Mesendoderm (in vitro differentiated cells): ENCODE data around the gene ELP4.

ENCODE experiments used
- DNase-seq: peaks from one replicate; pipeline ENCODE4 v3.0.0; 2013
- H2AK5ac ChIP-seq: 2 replicates; pipeline ENCODE4 v1.6.1; 2013; ENCODE audit warnings: low read length, inconsistent platforms
- H2BK120ac ChIP-seq: 2 replicates; pipeline ENCODE4 v1.6.1; 2013; ENCODE audit warnings: low read depth, mild to moderate bottlenecking, low read length, moderate library complexity, mixed read lengths
- H2BK15ac ChIP-seq: replicated peaks from 2 replicates; pipeline ENCODE4 v1.6.1; 2013; ENCODE audit warnings: low read depth, mild to moderate bottlenecking, moderate library complexity
- H2BK5ac ChIP-seq: 2 replicates; pipeline ENCODE4 v1.6.1; 2013; ENCODE audit warnings: low read length, inconsistent platforms
- H3K18ac ChIP-seq: 2 replicates; pipeline ENCODE4 v1.6.1; 2013; ENCODE audit warnings: mild to moderate bottlenecking, low read length, mixed read lengths
- H3K23ac ChIP-seq: one replicate; pipeline ENCODE4 v1.6.1; 2013; ENCODE audit warnings: low read length
- H3K27ac ChIP-seq: 2 replicates; pipeline ENCODE4 v1.5.1; 2013; ENCODE audit warnings: low read depth, mild to moderate bottlenecking, inconsistent platforms, low read length, moderate library complexity
- H3K27me3 ChIP-seq: 2 replicates; pipeline ENCODE4 v1.6.1; 2013; ENCODE audit warnings: low read length, control low read depth, mild to moderate bottlenecking, inconsistent platforms; ENCODE audit not compliant: insufficient read depth, poor library complexity
- H3K36me3 ChIP-seq: 2 replicates; pipeline ENCODE4 v1.6.1; 2013; ENCODE audit warnings: low read length, inconsistent platforms; ENCODE audit not compliant: control insufficient read depth, insufficient read depth
- H3K4ac ChIP-seq: one replicate; pipeline ENCODE4 v1.6.1; 2013; ENCODE audit warnings: low read depth, mild to moderate bottlenecking, low read length, moderate library complexity
- H3K4me1 ChIP-seq: 2 replicates; pipeline ENCODE4 v1.6.1; 2013; ENCODE audit warnings: low read depth, low read length, inconsistent platforms; ENCODE audit not compliant: control insufficient read depth
- H3K4me2 ChIP-seq: 2 replicates; pipeline ENCODE4 v1.6.1; 2013; ENCODE audit warnings: low read length
- H3K4me3 ChIP-seq: 2 replicates; pipeline ENCODE4 v1.5.1; 2013; ENCODE audit warnings: mild to moderate bottlenecking, low read length
- H3K56ac ChIP-seq: one replicate; pipeline ENCODE4 v1.6.1; 2013; ENCODE audit warnings: low read length
- H3K79me1 ChIP-seq: 2 replicates; pipeline ENCODE4 v1.6.1; 2013; ENCODE audit warnings: low read length, inconsistent platforms
- H3K79me2 ChIP-seq: 2 replicates; pipeline ENCODE4 v1.6.1; 2013; ENCODE audit warnings: mild to moderate bottlenecking, low read length; ENCODE audit not compliant: control insufficient read depth, insufficient read depth
- H3K9ac ChIP-seq: 2 replicates; pipeline ENCODE4 v1.6.1; 2013; ENCODE audit warnings: low read length, inconsistent platforms
- H4K5ac ChIP-seq: one replicate; pipeline ENCODE4 v1.6.1; 2013; ENCODE audit warnings: low read length
- H4K8ac ChIP-seq: one replicate; pipeline ENCODE4 v1.6.1; 2013; ENCODE audit warnings: low read depth, mild to moderate bottlenecking, control low read depth, low read length, moderate library complexity
- WGBS: extraction: QIAGEN DNeasy Blood & Tissue Kit; methylation state at CpG from one replicate; pipeline ENCODE4 v1.1.7; 2013; ENCODE audit warnings: low lambda C conversion rate, missing lambda C conversion rate; ENCODE audit not compliant: insufficient coverage; ENCODE audit errors: extremely low coverage; 5-methylcytosine and 5-hydroxymethylcytosine counted together

The ELP4 gene

GRCh38 chr11:31825838-31826484, 316.4 kb downstream of the ELP4 start:
- Histone ChIP-seq H3K36me3 (no peaks in the 10 kb centered on the region), H3K79me2 (no peaks in the 10 kb centered on the region), H3K23ac (no peak overlapping the region), H3K56ac (no peak overlapping the region), H2BK15ac (no peak overlapping the region), H3K18ac (no peak overlapping the region), H3K4ac (no peak overlapping the region), H3K27me3 (peaks cover 63% of the 10 kb centered on the region), H4K8ac (no peak overlapping the region), H3K4me1 (peaks cover 2% of the 10 kb centered on the region), H3K79me1 (no peaks in the 10 kb centered on the region), H2BK5ac (no peak overlapping the region), H3K27ac (no peak overlapping the region), H4K5ac (no peak overlapping the region), H3K9ac (no peak overlapping the region), H2BK120ac (no peak overlapping the region), H3K4me3 (no peak overlapping the region), H2AK5ac (no peak overlapping the region), H3K4me2 (no peak overlapping the region)
- no CpG with 5 or more reads among the region's 37 CpGs for WGBS
- peak; percentile 22 for DNase-seq

GRCh38 chr11:31826536-31827438, 317.2 kb downstream of the ELP4 start:
- H3K4me1 ChIP-seq: peaks cover 2% of the 10 kb centered on the region
- peak overlapping the region; percentile 21 for H3K9ac ChIP-seq
- no CpG with 5 or more reads among the region's 55 CpGs for WGBS
- no peaks in the 10 kb centered on the region for H3K79me2 ChIP-seq
- no peak overlapping the region for H3K4ac ChIP-seq
- H4K8ac ChIP-seq: no peak overlapping the region
- H3K27ac ChIP-seq: no peak overlapping the region
- peaks cover 61% of the 10 kb centered on the region for H3K27me3 ChIP-seq
- no peaks in the 10 kb centered on the region for H3K79me1 ChIP-seq
- H3K4me2 ChIP-seq: peak overlapping the region; percentile 39
- H2AK5ac ChIP-seq: no peak overlapping the region
- no peak overlapping the region for H3K4me3 ChIP-seq
- no peaks in the 10 kb centered on the region for H3K36me3 ChIP-seq
- peak; percentile 45 for DNase-seq
- no peak overlapping the region for H4K5ac ChIP-seq
- no peak overlapping the region for H2BK120ac ChIP-seq
- no peak overlapping the region for H3K23ac ChIP-seq
- H3K56ac ChIP-seq: peak overlapping the region; percentile 43
- peak overlapping the region; percentile 43 for H3K18ac ChIP-seq
- H2BK15ac ChIP-seq: no peak overlapping the region
- H2BK5ac ChIP-seq: no peak overlapping the region

- H3K18ac ChIP-seq: no peak overlapping the region
- no peak overlapping the region for H2BK120ac ChIP-seq
- no peak overlapping the region for H3K23ac ChIP-seq
- no peaks in the 10 kb centered on the region for H3K79me1 ChIP-seq
- H3K4ac ChIP-seq: no peak overlapping the region
- peaks cover 2% of the 10 kb centered on the region for H3K4me1 ChIP-seq
- no peak overlapping the region for H3K56ac ChIP-seq
- no peak overlapping the region for H3K4me2 ChIP-seq
- no peaks in the 10 kb centered on the region for H3K79me2 ChIP-seq
- no peak overlapping the region for H4K8ac ChIP-seq
- H2BK5ac ChIP-seq: no peak overlapping the region
- no peak overlapping the region for H4K5ac ChIP-seq
- no CpG with 5 or more reads among the region's 18 CpGs for WGBS
- H3K4me3 ChIP-seq: no peak overlapping the region
- no peak overlapping the region for H2AK5ac ChIP-seq
- no peak overlapping the region for H2BK15ac ChIP-seq
- H3K27me3 ChIP-seq: peaks cover 54% of the 10 kb centered on the region
- H3K9ac ChIP-seq: no peak overlapping the region
- H3K36me3 ChIP-seq: no peaks in the 10 kb centered on the region
- DNase-seq: peak; percentile 24
- no peak overlapping the region for H3K27ac ChIP-seq
Observed at GRCh38 chr11:31827455-31828206, 318.1 kb downstream of the ELP4 start.

GRCh38 chr11:31828217-31828616, 318.6 kb downstream of the ELP4 start:
- no peak overlapping the region for H2AK5ac ChIP-seq
- no peak for DNase-seq
- no peak overlapping the region for H3K4me3 ChIP-seq
- WGBS: no CpG with 5 or more reads among the region's 7 CpGs
- H3K79me1 ChIP-seq: no peaks in the 10 kb centered on the region
- peaks cover 48% of the 10 kb centered on the region for H3K27me3 ChIP-seq
- H2BK15ac ChIP-seq: no peak overlapping the region
- no peak overlapping the region for H2BK5ac ChIP-seq
- H3K36me3 ChIP-seq: no peaks in the 10 kb centered on the region
- H3K4ac ChIP-seq: no peak overlapping the region
- no peak overlapping the region for H3K9ac ChIP-seq
- H3K27ac ChIP-seq: no peak overlapping the region
- no peak overlapping the region for H3K56ac ChIP-seq
- H2BK120ac ChIP-seq: no peak overlapping the region
- peaks cover 2% of the 10 kb centered on the region for H3K4me1 ChIP-seq
- no peak overlapping the region for H3K4me2 ChIP-seq
- no peak overlapping the region for H4K8ac ChIP-seq
- H4K5ac ChIP-seq: no peak overlapping the region
- H3K79me2 ChIP-seq: no peaks in the 10 kb centered on the region
- H3K23ac ChIP-seq: no peak overlapping the region
- no peak overlapping the region for H3K18ac ChIP-seq

GRCh38 chr11:31830406-31830805, 320.8 kb downstream of the ELP4 start:
- Histone ChIP-seq H3K4ac (no peak overlapping the region), H3K9ac (no peak overlapping the region), H3K4me2 (no peak overlapping the region), H2AK5ac (no peak overlapping the region), H2BK5ac (no peak overlapping the region), H3K18ac (no peak overlapping the region), H3K79me1 (no peaks in the 10 kb centered on the region), H3K27me3 (peaks cover 28% of the 10 kb centered on the region), H2BK120ac (no peak overlapping the region), H3K36me3 (no peaks in the 10 kb centered on the region), H3K4me1 (peaks cover 2% of the 10 kb centered on the region), H3K79me2 (no peaks in the 10 kb centered on the region), H3K4me3 (no peak overlapping the region), H4K5ac (no peak overlapping the region), H2BK15ac (no peak overlapping the region), H3K27ac (no peak overlapping the region), H4K8ac (no peak overlapping the region), H3K23ac (no peak overlapping the region), H3K56ac (no peak overlapping the region)
- no CpG with 5 or more reads among the region's 4 CpGs for WGBS
- DNase-seq: no peak
